ENCODE measurements around the gene MMP12.
A peak's percentile ranks its signal among the peaks of the same experiment; 100 is the strongest.

The MMP12 gene

GRCh38 chr11:102849311-102849710 is 25.5 kb downstream of the MMP12 start:
- no peak for DNase-seq

- no peak for DNase-seq
Measured at GRCh38 chr11:102846292-102846691, 28.5 kb downstream of the MMP12 start.

- DNase-seq: no peak
Measured at GRCh38 chr11:102843489-102843888, 31.3 kb downstream of the MMP12 start, which contains the start of gene MMP3. Gene MMP3, minus strand, starts transcription at chr11:102843609. Its CDS starts 63 bp downstream, at chr11:102843546.

GRCh38 chr11:102842930-102843329 is 31.9 kb downstream of the MMP12 start:
- DNase-seq: no peak

- no peak for DNase-seq
Measured at GRCh38 chr11:102840018-102840417, 34.8 kb downstream of the MMP12 start.

- no peak for DNase-seq
Measured at GRCh38 chr11:102837646-102838045, 37.1 kb downstream of the MMP12 start.

GRCh38 chr11:102837156-102837555 is 37.6 kb downstream of the MMP12 start:
- no peak for DNase-seq

GRCh38 chr11:102836290-102836875 is 38.4 kb downstream of the MMP12 start:
- DNase-seq: no peak

GRCh38 chr11:102833731-102834130 is 41.1 kb downstream of the MMP12 start:
- DNase-seq: no peak

GRCh38 chr11:102832612-102833011 is 42.2 kb downstream of the MMP12 start:
- DNase-seq: no peak

GRCh38 chr11:102831489-102832440 is 43.0 kb downstream of the MMP12 start:
- peak; percentile 31 for DNase-seq

- no peak for DNase-seq
Measured at GRCh38 chr11:102831128-102831488, 43.7 kb downstream of the MMP12 start.

- no peak for DNase-seq
Measured at GRCh38 chr11:102830001-102830727, 44.6 kb downstream of the MMP12 start.

GRCh38 chr11:102829316-102830000 is 45.3 kb downstream of the MMP12 start:
- no peak for DNase-seq

- DNase-seq: no peak
Measured at GRCh38 chr11:102824556-102824955, 50.2 kb downstream of the MMP12 start.

GRCh38 chr11:102819491-102819890 is 55.3 kb downstream of the MMP12 start:
- no peak for DNase-seq

- no peak for DNase-seq
Measured at GRCh38 chr11:102813484-102813883, 61.3 kb downstream of the MMP12 start.
